AG09309 (cell line): Measurements from ENCODE around the gene HYDIN.
"Not testable (repeated sequence)": the region's sequence is repeated elsewhere in the genome, so short reads cannot be mapped to it uniquely, and the experiment has no call there.

Source experiments
- DNase-seq: peaks from one replicate; pipeline ENCODE4 v3.0.0-alpha.2; 2010; ENCODE audit warnings: low read depth
- H3K4me3 ChIP-seq: 2 replicates; pipeline ENCODE4 v1.5.1; 2011; ENCODE audit warnings: mild to moderate bottlenecking, low read depth, low read length, moderate library complexity; ENCODE audit not compliant: control insufficient read depth
- CTCF ChIP-seq: IDR thresholded peaks from 2 replicates; pipeline ENCODE4 v1.5.1; 2011; ENCODE audit warnings: mild to moderate bottlenecking, low read depth, low read length, inconsistent platforms; ENCODE audit not compliant: insufficient read depth, control insufficient read depth; ENCODE audit errors: missing control alignments

Gene HYDIN

DNA sequence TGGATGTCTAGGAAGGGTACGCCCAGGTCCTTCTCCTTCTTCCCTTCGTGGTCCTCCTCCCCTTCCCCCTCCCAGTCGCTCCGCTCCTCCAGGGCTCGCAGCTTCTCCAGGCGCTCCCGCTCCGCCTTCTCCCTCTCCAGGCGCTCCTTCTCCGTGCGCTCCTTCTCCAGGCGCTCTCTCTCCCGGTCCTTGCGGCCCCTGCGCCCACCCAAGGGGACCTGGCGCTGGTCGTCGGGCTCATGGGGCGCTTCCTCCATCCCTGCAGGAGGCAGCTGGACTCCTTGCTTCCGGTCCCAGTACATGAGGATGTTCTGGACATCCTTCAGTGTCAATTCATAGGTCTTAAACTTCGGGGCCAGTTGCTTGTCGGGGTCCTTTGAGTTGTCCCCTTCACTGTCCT lies 309.9 kb downstream of the HYDIN start:
- H3K4me3 ChIP-seq, DNase-seq: not testable (repeated sequence)

DNA sequence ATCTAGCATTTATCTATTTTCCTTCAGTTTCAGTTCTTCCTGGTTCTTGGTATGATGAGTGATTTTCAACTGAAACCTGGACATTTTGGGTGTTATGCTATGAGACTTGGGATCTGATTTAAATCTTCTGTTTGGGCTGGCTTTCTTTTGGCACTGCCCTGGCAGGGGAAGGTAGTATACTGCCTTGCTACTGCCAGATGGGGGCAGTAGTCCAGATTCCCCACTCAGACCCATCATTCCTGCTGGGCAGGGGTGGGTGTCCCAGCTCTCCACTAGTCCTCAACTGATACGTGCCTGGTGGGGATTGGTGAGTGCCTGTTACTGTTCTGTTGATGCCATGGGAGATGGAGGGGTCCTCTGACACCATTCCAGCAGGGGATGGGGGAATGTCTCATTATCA lies 342.3 kb downstream of the HYDIN start:
- not testable (repeated sequence) for DNase-seq, H3K4me3 ChIP-seq

GRCh38 chr16:70884652-70885051 lies 345.9 kb downstream of the HYDIN start:
- not testable (repeated sequence) for DNase-seq, H3K4me3 ChIP-seq

- H3K4me3 ChIP-seq, DNase-seq: not testable (repeated sequence)
Observed at GRCh38 chr16:70882311-70882710, 348.2 kb downstream of the HYDIN start.

- DNase-seq, H3K4me3 ChIP-seq: not testable (repeated sequence)
Observed at GRCh38 chr16:70877895-70878294, 352.6 kb downstream of the HYDIN start.

- not testable (repeated sequence) for H3K4me3 ChIP-seq, DNase-seq
Observed at GRCh38 chr16:70876442-70876841, 354.1 kb downstream of the HYDIN start.

GRCh38 chr16:70864698-70865097 lies 365.8 kb downstream of the HYDIN start:
- DNase-seq, H3K4me3 ChIP-seq: not testable (repeated sequence)

DNA sequence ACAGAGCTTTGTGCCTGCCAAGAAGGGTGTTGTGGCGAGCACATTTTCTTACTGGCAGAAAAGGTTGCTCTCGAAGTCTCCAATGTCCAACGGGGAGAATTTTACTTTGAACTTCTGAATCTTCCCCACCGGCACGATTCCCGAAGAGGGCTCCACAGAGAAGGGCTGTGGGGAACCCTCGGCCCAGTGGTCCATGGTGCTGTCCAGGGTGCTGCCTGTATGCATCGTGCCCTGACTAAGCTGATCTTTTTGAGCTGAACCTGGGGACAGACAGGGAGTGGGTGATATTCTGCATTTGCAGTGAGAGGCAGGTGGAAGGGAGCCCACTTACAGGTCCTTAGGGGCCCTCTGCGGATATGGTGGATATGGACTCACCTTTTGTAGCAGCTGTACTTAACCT lies 368.5 kb downstream of the HYDIN start:
- H3K4me3 ChIP-seq, DNase-seq: not testable (repeated sequence)

GRCh38 chr16:70851299-70851698 lies 379.2 kb downstream of the HYDIN start:
- H3K4me3 ChIP-seq, DNase-seq: not testable (repeated sequence)

DNA sequence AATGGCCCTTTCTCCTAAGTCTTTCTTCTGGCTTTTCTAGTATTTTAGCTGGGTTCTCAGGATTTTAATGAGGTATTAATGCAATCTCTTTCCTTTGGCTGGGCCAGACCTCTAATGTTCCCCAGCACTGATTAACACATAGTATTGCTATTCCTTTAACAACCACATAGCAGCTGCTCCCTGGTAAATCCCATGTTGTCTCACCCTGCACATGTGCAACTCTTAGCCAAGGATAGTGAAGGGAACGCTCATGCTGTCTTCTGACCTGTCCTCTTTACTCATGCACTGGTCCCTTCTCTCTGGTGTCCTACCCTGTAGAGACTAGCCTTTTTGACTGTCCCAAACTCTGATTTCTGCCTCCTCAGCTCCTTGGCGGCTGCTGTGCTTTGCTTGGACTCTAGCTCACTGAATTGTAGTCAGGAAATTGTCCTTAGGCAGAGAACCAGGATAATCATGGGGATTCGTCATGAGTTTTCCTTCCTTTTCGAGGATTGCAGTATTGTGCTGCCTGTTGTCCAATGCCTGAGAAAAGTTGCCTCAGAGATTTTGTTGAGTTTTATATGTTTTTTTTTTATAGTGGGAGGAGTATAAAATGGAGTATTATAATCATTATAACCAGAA lies 406.9 kb downstream of the HYDIN start:
- not testable (repeated sequence) for H3K4me3 ChIP-seq, DNase-seq

DNA sequence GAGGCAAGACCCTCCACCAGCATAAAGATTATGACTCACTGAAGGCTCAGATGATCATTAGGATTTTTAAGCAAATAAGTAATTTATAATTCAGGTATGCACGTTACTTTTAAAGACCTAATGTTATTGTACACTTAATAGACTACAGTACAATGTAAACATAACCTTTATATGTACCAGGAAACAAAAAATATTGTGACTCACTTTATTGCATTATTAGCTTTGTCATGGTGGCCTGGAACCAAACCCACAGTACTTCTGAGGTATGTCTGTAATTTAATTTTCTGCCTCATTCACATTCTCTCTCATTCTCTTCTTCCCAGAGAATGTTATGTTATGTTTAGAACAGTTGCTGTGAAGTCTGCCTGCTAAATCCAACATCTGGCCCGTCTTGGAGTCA lies 407.8 kb downstream of the HYDIN start:
- DNase-seq, H3K4me3 ChIP-seq: not testable (repeated sequence)

DNA sequence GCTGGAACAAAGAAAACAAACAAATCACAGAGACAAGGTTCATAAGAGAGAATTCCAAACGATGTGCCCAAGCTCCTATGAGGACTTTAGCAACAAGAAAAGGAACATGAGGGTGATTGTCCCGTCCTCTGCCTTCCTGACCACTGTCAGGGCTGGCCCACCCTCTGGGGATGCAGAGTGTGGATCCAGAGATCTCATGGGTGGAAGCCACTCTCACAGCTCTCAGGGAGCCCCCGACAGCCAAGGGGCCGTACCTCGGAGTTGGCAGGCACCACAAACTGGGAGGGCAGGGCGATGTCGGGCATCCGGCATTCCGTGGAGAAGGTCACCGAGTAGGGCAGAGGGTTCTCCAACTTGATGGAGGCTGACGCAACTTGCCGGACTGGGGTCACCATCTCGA lies 412.4 kb downstream of the HYDIN start:
- H3K4me3 ChIP-seq, DNase-seq: not testable (repeated sequence)

DNA sequence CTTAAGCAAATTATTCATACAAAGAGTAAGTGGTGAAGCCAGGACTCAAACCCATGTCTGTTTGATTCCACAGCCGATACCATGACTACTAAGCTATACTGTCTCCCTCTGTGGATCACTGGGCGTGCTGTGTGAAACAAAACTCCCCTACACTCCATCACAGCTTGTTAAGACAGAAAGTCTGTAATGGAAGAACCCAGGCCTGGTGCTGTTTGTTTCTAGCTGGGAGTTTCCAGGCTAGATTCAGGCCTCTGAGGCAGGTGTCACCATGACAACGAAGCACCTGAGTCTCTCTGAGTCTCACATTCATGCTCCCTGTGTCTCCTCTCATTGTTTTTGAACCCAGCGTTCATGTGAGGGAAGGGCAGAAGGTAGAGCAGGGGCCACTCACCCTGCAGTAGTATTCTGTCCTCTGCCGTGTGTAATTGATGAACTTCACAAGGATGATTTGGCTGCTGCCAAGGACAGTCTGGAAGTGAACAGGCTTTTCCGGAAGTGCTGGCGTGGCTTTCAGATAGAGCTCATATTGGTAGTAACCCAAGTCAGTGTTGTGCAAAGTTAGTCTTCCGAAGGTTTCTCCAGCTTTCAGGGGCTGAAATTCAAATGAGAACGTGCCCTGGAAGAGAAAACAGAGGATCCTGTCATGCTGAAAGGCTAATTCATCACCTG lies 421.0 kb downstream of the HYDIN start:
- TF ChIP-seq CTCF, result no peak
- H3K4me3 ChIP-seq, result no peak overlapping the region
- no peak for DNase-seq

DNA sequence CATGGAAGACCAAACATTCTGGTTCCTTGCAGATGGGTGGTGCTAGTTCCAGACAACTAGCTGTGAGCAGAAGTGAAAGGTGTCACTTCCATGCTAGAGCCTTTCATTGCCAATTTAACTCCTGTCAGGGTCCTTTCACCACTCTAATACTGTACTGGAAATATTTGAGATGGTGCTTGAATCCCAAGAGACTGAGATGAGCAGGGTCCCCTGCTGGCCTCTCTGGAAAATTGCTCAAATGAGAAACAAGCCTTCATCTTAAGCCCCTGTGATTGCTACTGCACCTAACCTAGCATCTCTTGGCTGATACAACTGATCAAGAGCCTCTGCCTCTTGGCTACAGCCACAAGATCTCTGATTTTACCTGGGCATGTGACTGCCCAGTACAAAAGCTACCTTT lies 422.2 kb downstream of the HYDIN start:
- no peak for TF ChIP-seq CTCF
- H3K4me3 ChIP-seq, result no peak overlapping the region
- no peak for DNase-seq
